ENCODE measurements around the gene TOLLIP.
"Not testable (repeated sequence)": the region's sequence is repeated elsewhere in the genome, so short reads cannot be mapped to it uniquely, and the experiment has no call there.

TOLLIP gene

DNA sequence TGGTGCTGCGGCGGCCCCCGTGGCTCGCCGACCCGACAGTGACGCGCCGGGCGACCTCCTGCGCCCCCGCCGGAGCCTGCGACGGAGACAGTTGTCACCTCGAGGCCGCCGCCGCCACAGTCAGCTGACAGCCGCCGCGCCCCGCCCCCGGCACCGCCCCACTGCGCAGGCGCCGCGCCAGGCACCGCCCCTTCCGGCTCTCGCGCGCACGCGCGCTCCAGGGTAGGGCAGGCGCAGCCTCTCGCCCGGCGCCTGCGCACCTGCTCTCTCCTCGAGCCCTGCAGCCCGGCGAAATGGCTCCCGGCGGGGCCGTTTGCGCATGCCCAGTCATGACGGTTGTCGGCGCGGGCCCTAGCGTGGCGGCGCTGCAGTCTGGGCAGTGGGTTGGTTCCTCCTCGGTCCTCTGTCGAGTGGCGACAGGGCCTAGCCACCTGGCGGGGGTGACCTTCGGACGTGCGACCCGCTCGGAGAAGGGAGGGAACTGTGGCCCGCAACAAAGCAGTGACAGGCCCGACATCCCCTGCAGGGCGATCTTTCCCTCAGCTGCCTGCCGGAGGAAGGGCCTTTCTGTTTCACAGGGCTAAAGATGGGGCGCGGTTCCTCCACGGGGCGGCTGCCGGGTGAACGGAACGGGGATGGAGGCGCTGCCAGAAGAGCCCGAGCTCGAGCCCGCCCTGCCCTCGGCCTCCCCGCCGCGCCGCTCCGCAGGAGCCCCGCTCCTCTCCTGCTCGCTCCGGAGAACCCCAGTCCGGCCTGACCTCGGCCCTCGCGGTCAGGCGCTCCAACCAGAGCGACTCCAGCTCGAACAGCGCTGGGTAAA is at the start of gene TOLLIP:
TOLLIP (minus strand) TSS at position 135 of the 820 bp plus-strand sequence; CDS start at position 1, 134 bp downstream.
- peak; percentile 97 for DNase-seq

DNA sequence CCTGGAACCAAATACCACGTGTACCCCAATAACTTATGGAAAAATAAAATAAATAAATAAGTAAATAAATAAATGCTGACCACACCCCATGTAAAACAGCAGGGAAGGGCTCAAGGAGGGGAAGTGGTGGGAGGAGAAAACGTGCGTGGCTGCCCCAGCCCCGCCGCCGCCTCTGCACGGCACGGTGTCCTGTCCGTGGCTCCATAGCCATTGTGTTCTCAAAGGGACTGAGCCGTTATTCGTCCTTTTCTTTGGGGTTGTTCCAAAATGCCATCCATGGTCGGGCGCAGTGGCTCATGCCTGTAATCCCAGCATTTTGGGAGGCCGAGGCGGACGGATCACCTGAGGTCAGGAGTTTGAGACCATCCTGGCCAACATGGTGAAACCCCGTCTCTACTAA is 49.5 kb upstream of the TOLLIP start:
- DNase-seq: not testable (repeated sequence)

DNA sequence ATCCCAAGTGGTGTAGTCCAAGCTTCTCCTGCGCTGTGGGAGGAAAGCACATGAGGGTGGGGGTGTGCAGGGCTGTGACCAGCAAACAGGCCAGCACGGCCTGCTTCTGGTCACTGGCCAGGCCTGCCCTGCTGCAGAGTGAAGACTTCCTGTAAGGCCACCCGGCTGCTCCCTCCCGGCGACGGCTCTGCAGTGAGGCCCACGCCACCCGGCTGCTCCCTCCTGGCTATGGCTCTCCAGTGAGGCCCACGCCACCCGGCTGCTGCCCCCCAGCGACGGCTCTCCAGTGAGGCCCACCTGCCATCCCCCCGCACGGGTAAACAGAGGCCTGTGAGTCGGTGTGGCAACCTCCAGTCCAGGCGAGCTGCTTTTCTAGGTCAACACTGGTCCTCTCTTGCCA is 48.9 kb upstream of the TOLLIP start:
- no peak for DNase-seq

DNA sequence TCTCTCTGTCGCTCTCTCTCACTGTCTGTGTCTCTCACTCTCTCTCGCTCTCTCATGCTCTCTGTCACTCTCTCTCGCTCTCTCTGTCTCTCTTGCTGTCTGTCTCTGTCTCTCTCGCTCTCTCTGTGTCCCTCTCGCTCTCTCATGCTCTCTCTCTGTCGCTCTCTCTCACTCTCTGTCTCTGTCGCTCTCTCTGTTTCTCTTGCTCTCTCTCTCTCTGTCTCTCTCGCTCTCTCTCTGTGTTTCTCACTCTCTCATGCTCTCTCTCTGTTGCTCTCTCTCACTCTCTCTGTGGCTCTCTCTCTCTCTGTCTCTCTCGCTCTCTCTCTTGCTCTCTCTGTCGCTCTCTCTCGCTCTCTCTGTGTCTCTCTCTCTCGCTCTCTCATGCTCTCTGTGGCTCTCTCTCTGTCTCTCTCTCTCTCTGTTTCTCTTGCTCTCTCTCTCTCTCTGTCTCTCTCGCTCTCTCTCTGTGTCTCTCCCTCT is 47.1 kb upstream of the TOLLIP start:
- DNase-seq: no peak

DNA sequence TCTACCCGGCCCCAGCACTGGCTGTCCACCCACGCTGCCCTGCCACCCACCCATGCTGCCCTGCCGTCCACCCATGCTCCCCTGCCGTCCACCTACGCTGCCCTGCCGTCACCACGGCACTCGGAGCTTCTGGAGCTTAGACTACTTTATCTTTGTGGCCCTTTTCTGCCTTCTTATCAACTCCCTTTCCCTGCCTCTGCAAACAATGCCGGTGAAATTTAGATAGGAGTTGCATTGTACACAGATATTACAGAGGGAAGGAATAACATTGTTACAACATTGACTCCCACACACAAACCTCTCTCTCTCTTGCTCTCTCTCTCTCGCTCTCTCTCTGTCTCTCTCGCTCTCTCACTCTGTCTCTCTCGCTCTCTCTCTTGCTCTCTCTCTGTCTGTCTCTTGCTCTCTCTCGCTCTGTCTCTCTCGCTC is 46.6 kb upstream of the TOLLIP start:
- no peak for DNase-seq

DNA sequence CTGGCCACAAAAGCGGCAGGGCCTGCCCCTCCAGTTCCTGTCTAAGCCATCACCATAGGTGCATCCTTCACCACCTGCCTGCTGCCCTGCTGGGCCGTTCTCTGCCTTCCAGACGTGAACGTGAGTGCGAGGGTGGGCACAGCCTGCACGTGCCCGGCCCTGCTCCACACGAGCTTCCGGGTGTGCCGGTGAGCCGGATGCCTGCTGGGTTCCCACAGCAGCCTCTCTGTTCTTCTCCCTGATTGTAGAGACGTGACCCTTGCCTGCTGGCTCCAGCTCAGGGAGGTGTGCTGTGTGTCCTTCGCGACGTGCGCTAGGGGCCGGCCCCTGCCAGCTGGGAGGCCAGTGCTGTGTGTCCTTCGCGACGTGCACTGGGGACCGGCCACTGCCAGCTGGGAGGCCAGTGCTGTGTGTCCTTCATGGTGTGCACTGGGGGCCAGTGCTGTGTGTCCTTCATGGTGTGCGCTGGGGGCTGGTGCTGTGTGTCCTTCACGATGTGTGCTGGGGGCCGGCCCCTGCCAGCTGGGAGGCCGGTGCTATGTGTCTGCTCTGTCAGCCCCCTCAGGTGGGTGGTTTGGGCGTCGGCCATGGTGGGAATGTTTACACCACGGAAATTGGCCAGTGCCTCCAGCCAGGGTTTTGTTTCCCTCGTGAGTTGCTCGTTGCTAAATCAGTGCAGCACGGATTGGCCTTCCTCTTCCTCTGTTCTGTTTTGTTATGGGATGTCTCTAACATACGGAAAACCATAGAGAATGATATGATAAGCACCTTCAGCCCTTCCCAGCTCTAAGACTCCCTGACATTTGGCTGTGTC is 44.9 kb upstream of the TOLLIP start:
- no peak for DNase-seq

DNA sequence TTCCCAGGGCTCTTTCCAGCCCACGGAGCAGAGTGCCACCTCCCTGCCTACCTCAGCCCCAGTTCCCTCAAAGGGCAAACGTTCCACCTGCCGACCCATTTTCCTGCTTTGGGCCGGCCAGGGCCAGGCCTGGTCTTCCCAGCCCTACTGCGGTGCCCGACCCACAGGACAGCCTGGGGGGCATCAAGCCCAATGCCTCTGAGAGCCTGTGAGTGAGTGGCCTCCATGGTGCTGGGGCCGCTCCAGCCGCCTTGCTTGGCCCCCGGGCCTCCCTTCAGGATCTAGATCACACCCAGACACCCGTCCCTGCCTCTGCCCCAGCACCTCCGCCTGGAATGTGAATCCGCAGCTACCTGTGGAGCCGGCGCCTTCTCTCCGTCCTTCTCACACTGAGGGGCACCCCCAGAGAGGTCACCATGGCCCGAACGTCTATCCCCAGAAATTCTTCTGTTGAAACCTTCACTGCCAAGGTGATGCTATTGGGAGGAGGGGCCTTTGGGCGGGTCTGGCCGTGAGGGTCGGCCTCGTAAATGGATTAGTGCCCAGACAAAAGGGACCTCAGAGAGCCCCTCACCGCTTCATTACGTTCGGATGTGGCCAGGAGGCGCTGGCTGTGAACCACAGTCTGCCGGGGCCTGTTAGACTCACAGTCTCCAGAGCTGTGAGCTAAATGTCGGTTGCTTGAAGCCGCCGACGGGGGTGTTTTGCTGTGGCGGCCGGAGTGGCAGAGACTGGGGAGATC is 44.1 kb upstream of the TOLLIP start:
- no peak for DNase-seq

DNA sequence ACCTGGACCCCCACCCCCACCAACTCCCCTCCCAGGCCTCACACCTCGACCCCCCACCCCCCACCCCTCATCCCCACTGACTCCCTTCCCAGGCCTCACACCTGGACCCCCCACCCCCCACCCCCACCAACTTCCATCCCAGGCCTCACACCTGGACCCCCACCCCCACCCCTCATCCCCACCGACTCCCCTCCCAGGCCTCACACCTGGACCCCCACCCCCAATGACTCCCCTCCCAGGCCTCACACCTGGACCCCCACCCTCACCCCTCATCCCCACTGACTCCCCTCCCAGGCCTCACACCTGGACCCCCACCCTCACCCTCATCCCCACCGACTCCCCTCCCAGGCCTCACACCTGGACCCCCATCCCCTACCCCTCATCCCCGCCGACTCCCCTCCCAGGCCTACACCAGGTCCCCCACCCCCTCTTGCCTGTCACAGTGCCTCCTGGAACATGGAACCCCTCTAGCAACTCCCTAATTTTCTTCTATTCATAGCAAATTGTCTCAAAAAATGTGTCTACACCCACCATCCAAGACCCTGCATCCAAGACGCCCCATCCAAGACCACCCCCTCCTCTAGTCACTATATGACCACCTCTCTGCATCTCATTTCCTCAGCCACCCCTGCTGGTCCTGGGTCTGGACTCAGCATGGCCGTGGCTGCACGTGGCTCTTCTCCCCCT is 43.4 kb upstream of the TOLLIP start:
- no peak for DNase-seq

DNA sequence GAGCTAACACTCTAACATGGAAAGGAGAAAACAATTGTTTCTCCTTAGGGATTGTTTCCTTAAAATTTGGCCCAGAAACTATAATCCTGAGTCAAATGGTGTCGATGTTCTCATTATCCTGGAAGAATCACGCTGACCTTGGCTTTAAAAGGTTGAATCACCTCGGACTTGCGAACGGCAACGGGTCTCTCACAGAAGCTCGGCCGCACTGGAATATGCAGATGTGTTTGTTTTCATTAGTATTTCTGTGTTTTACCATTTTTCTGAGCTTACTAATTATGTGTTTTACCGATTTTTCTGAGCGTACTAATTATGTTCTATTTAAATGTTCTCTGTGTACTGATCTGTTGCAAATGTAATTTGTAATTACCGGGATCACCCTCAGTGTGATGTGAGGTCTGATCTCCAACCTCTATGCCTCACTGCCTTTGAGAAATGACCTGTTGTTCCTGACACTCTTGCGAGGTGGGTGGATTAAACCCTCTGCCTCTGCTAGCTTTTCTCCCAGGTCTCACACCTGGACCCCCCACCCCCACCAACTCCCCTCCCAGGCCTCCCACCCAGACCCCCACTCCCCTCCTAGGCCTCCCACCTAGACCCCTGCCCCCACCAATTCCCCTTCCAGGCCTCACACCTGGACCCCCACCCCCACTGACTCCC is 42.0 kb upstream of the TOLLIP start:
- DNase-seq: no peak

DNA sequence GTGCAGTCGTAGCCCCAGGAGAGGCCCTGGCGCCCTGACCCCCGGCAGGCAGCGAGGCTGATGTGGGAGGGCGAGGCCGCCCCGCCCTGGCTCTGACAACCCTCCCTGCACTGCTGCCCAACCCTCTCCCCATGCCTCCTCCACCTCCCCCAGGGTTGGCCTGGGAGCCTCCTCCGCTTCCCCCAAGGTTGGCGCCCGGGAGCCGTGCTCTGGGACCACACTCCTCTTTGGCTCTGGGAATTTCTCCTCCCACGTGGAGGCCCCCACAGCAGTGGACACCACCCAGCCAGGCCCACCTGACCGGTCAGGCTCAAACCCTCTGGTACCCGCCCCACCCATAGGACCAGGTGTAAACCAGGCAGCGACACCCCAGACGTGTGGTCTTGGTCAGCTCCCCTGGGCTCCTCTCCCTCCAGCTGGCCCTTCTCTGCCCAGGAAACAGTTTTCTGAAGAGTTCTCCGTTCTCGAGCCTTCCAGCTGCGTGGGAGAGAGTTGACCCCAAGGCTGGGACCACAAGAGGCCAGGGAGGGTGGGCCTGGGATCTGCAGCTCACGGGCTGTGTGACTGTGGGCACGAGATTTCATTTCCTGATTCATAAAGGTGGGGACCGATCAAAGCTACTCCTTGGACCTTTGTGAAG is 40.8 kb upstream of the TOLLIP start:
- no peak for DNase-seq

DNA sequence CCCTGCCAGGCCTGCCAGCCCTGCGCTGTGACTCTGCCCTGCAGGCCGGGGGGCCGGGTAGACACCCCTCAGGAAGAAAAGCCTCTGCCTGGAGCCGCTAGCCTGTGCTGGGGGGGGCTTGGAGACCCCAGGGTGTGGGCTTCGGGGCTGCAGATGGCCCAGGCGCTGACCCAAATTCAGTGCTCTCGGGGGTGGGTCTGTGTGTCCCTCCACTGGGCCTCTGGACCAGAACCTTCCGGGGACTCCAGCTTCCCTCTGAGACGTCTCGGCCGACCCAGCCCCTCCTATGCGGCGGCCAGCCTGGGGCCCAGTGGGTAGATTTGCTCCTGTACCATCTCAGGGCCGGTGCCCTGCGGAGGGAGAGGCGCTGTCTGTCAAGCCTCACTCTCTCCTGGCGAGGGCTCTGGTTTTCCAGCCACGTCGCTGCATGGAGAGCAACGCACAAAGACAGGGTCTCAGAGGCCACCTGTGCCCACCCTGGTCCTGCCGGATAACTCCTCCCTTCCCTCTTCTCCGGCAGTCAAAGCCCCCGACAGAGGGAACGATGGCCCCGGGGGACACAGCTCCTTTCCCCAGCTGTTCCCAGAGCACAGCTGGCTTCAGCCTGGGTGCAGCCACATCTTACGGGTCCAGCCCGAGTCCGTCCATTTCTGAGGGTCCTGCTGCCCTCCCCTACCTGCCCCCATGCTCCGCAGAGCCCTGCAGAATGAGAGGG is 40.1 kb upstream of the TOLLIP start:
- no peak for DNase-seq

DNA sequence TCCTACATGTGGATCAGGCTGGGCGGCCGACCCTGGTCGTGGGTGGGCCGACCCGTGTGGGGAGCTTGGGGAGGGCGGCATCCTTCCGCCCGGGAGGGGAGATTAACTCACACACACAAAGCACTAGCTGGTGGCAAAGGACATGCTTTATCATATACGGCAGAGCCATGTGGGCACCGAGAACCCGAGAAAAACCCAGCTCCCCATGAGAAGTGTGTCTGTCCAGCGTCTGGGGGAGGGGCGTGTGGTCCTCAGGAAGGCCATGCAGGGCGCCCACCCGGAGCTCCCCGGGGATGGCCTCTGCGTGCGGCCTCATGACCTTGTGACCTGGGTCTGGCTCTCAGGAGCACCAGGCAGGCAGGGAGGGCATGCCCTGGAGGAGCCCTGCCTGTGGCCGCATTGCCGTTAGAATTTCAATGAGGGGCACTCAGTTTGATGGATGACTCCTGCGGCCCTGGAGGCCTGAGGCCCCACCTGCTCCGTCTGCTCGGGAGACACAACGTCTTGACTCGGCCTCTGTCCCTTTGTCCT is 39.4 kb upstream of the TOLLIP start:
- DNase-seq: no peak

DNA sequence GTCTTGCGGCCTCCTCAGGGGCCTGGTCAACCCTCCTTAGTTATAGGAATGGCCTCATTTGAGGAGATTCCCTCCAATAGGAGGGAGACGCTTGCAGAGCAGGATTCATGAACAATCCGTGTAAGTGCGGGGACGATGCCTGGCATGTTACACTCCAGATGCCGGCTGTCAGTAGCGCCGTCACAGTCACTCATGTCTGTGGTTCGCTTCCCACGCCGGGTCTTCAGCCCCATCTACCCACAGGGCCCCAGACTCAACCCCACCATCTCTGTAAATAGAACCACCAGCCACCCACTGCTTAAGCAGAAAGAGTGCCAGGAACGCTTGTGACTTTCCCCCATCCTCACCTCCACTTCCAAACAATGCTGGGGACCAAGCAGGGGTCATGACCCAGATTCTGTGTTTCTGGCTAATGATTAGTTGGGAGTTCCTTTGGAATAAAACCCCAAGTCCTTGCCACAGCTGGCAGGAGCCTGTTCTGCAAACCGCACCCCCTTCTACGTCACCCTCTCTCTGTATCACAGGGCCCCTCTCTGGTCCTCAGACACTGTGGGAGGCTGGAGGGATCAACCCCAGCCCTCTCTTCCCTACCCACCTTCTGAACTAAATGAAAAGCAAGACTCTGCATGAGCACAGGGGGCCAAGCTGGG is 38.8 kb upstream of the TOLLIP start:
- no peak for DNase-seq

DNA sequence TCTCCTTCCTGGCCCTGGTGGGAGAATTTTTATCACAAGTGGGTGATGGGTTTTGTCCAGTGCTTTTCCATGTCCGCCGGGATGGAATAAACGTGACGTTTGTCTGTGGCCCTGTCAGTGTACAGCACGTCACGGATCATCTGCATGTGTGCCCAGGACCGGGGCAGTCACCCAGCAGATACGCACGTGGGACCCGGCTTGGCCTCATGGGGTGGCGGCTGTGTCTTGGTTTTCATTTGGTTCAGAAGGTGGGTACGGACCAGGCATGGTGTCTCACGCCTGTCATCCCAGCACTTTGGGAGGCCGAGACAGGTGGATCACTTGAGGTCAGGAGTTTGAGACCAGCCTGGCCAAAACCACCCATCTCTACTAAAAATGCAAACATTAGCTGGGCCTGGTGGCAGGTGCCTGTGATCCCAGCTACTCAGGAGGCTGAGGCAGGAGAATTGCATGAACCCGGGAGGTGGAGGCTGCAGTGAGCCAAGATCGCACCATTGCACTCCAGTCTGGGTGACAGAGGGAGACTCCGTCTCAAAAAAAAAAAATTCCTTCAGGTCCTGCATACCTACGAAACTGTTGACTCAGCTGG is 38.1 kb upstream of the TOLLIP start:
- DNase-seq: not testable (repeated sequence)

DNA sequence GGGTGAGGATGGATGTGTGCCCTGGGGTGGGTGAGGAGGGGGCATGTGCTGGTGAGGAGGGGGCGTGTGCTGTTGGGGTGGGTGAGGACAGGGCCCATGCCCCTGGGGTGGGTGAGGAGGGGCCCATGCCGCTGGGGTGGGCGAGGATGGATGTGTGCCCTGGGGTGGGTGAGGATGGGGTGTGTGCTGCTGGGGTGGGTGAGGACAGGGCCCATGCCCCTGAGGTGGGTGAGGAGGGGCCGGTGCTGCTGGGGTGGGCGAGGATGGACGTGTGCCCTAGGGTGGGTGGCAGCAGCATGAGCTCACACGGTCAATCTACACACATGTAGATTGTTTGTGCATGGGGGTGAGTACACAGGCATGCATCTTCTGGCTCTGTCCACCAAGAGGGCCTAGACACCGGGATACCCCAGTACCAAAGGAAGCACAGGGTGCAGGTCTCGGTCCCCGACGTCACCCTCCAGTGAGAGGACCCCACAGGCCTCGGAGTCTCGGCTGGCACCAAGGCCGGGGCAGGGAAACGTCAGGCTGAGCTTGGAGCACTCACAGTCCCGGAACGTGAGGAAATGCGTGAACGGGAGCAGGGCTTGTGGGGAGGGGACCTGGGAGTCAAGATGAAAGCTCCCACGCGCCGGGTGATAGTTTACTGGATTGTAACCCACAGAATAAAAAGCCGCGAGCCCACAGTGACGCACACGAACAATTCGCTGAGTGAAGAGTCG is 37.4 kb upstream of the TOLLIP start:
- DNase-seq: no peak

DNA sequence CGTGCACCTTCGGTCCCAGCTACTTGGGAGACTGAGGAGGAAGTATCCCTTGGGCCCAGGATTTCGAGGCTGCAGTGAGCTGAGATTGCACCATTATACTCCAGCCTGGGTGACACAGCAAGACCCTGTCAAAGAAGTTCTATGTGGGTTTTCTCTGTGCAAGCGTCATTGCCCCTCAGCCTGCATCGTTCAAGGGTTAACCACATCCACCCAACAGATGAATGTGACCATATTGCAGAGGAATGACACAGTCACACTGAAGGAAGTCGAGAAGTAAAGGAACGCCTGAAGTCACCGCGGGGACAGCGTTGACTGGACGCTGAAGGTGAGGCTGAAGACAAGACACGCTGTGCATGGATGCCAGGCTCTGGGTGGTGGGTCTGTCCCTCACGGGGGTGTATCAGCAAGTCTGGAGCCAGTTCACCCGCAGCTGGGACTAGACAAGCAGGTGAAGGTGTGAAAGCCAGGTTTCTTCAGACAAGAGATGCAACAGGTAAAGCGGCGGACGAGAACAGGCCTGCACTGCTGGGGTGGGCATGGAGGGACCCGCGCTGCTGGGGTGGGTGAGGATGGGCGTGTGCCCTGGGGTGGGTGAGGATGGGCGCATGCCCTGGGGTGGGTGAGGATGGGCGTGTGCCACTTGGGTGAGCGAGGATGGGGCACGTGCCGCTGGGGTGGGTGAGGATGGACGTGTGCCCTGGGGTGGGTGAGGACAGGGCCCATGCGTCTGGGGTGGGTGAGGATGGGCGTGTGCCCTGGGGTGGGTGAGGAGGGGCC is 36.5 kb upstream of the TOLLIP start:
- DNase-seq: no peak

DNA sequence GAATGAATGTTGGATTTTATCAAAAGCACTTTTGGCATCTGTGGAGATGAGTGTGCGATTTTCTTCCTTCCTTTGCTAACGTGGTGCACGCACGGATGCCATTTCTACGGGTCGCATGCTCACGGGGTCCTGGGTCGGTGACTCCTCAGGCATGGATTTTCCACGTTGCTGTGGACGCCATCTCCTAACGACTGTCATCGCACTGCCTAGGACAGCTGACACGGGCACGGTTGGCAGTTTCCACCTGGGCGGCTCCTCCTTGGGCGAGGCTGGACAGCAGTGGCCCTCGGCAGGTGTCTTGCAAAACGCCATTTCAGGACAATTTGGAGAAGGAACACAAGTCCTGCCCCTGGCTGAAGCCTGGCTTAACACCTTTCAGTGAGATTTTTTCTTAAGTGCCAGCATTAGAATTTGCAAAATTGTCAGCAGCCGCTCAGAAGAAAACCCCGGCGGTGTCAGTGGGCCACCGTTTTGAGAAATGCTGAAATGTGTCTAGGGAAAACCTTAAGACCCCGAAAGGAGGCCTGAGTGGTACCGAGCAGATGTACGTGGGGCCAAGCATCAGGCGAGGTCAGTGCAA is 34.7 kb upstream of the TOLLIP start:
- no peak for DNase-seq
